CD4-positive, alpha-beta T cell treated with Interleukin-17A for 1 hour (primary cell): ENCODE measurements around the gene CHD6.

Experiments used
- DNase-seq: peaks from one replicate; pipeline ENCODE4 v3.0.0-alpha.2; 2020

Gene CHD6

DNA sequence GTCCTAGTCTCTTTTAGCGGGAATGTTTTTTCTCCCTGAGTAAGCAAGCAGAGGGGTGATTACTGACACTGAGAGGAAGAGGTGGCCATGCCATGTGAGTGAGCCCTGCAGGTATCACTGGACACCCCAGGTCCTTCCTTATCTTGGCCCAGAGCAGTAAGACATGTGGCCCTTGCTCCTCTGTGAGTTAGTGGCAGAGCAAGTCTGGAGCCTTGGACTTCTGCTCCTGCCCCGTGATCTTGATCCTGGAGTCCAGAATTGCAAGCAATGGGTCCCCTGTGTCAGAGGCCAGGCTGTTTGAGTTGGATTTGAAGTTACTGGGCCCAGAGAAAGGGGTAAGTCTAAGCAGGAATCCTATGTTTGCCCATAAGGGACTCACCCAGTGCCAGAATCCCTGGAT is 159.4 kb downstream of the CHD6 start:
- no peak for DNase-seq

DNA sequence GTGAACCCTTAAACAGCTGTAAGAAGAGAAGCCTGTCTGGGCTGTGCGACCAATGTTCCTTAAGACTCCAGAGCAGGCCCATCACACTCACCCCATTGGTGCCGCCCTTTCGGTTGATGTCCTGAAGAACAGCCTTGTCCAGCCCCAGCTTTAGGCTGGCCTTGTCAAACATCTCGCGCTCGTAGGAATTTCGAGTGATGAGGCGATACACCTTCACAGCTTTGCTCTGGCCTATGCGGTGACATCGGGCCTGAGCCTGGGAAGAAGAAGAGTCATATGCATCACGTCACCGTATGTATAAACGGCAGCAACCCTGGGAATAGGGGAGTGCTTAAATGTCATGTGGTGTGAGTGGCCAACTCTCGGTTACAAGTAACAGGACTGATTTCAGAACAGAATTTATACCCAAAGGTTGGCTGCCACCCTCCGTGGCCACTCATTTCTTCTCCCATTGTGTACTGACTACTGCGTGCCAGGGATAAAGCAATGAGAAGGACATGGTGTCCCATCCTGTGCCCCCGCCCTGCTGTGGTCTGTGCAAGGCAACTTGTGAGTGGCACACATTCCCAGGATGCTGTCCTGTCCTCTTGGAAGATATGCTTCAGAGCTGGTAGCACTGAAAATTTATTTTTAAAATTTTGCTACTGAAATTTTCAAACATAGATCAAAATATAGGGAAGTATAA is 160.9 kb downstream of the CHD6 start:
- no peak for DNase-seq

DNA sequence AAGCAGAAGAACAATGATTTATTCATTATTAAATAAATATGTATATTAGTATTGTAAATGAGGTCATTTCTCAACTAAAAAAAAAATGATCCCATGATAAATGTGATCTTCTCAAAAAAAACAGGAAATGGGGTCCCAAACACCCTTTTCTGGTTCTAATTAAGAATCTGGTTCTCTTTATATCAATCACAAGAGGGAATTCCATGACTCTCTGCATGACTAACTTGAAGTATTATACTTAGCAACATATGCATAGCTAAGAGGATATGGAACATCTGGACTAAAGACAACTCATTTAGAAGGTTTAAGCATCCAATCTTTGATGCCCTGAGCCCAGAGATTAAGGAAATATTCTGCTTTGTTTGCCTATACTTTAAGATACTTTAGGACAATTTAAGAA is 161.8 kb downstream of the CHD6 start:
- no peak for DNase-seq

DNA sequence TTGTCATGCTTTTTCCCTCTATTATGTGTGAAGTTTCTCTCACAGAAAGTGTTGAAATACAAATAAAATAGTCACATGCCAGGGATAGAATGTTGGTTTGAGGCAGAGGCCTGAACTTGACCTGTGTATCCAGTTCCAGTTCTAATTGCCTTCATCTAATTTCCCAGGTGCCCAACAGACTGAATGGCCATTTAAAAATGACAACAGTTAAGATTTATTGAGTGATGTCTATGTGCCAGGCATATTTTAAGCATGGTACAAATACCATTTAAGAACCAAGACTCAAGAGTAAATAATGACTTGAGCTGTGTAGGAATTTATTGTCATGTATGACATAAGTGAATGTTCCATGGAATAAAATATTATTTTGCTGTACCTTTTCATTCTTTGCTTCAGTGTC is 163.9 kb downstream of the CHD6 start:
- no peak for DNase-seq

DNA sequence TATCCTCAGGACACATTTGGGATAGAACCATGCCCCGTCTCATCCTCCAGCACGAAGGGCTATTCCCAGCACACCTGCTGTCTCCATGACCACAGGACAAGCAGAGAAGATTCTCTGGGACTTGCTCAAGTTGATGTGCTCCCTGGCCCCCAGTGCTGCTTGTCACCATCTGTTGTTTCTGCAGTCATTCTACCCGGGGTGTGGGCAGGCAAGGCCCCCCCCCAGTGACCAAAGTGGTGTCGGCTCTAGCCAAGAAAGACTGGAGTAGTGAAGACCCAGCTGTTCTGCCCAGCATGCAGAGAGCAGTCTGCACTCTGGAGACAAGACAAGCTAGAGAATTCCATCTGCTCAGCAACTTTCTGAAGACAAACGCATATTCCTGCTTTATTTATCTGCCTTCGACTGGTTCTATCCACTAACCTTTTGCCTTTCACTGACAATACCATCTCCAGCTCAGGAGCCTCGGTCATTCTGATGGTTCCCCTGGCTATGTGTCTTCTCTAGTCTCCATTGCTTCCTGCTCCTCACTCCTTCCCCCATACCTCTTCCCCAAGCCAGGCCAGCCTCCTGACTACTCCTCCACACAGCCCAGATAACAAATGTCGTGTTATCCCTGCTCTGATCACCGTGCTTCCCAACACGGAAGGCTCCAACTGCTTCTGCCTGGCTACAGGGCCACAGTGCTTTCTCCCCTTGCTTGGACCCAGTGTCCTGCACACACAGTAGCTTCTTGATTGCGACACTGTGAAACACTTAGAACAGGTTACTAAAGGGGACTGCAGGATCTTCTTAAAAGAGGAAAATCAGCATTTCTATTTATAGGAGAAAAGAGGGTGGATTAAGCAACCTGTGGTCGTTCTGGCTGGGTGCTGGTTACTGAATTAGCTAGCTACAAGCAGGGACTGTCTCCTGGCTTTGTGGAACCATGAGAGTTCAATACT is 164.9 kb downstream of the CHD6 start:
- no peak for DNase-seq

DNA sequence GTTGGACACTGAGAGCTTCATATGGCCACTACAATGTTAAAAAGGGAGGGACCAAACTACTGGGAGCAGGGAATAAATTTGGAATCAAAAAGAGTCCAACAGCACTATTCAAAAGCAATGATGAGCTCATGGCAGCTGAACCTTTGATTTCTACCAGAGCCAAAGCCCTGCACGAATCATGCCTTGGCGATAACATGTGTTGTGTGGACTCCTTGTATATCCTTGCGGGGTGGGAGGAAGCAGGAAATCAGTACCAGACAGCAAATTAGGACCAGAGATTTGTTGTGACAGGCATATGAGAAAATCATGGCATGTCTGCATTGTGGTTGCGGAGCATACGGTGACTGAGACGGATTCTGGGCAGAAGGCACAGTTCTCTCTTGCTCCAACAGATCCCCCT is 166.0 kb downstream of the CHD6 start:
- no peak for DNase-seq

DNA sequence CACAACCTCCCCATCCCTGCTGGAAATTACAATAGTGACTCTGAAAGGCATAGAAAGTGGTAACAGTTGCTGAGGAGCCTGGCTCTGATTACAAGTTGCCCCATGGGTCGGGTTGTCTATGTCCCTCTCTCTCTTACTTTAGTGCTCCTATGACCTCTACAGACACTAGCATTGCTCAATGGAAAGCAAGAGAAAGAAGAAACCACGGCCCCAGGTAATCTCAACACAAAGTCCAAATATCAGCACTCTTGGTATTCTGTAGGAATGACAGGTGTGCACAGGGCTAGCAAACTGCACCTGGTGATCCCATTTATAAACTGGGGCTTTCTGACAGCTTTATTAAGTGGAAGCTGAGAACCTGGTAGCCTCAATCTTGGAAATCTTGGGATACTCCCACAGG is 171.2 kb downstream of the CHD6 start:
- no peak for DNase-seq

DNA sequence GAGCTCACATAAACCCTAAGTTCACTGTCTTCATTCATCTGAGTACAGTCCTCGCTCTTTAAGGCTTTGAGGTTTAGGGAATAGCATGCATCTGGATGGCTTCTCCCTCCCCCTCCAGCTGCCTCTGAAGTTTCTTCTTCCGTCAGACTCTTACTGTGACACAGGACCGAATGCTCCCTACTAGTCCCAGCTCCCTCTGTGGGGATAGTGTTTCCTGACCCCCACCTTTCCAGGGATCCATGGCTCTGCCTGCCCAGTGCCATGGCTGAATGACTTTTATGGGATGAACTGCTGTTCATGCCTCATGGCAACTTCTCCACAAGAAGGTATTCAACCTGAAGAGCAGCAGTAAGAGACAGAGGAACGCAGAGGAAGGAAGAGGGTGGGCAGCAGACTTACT is 171.7 kb downstream of the CHD6 start:
- DNase-seq: no peak

DNA sequence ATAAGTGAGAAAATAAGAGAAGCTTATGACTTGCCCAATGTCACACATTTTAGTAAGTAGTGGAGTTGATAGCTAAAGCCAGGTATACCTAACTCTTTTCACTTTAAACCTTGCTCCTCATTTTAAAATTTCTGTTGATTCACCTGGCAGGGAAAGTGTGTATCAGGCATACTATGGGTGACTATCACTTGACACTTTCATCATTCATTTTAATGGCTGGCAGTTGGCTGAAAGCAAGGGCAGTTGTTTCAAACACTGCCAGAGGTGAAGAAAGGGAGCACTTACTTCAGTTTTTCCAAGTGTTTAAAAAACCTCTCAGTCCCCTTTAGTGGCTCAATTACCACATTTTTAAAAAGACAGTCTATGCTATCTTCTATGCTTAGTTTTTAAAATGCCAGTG is 173.4 kb downstream of the CHD6 start:
- no peak for DNase-seq

DNA sequence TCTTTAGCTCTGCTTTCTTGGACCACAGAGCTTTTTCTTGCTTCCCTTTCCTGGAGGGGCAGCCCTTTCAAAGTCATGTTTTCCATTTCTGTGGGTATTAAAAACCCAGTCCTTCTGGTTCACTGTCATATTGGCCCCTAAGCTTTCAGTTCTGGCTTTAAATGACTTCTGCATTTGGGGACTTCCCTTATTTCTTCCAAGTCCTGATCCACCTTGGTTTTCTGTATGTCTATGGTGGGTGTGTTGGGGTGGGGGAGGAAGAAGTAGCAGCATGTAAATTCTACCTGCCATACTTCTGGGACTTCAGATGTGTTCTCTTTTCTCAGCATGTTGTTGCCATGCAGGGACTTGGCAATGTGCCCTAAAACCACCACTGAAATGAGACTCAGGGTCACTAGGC is 174.5 kb downstream of the CHD6 start:
- no peak for DNase-seq

DNA sequence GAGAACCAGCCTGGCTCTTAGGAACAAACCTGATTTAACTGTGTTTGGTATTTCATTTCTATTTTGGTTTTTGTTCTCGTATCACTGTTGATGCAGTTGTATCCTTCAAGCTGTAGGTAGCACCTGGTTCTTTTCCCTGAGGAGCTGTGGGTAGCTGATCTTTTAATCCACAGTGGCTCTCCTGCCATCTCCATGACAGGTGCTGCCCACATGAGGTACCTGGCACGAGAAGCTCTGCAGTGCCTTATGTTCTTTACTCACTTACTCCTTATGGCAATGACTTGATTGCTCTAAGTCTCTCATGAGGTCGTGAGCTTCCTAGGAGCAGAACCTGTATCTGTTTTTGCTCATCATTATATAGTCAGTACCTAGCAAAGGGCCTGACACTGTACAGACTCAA is 177.3 kb downstream of the CHD6 start:
- no peak for DNase-seq

DNA sequence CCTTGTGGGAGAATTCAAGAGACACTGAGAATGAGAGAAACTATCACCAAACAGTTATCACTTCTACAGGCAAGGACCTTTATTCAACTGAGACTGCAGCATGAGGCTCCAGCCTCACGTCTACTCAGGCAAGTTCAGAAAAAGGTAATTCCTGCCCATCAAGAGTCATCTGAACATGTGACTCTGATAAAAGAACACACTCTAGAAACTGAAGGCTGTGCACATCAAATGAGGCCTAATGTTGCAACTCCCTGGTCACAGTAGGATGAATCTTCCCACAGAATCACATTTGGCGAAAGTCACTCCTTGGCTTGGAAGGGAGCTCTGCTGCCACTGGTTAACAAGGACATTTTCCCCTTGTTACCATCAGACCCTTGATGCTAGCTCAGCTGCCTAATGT is 180.3 kb downstream of the CHD6 start:
- DNase-seq: no peak

DNA sequence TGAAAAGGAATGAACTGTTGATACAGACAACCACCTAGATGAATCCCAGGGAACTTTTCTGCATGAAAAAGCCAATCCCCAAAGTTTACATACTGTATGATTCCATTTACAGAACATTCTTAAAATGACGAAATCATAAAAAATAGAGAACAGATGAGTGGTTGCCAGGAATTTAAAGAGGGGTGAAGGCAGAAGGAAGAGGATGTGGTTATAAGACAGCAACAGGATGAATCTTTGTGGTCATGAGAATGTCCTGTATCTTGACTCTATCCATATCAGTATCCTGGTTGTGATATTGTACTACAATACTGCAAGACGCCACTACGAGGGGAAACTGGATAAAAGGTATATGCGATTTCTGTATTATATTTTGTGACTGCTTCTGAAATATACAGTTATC is 181.5 kb downstream of the CHD6 start:
- DNase-seq: no peak

DNA sequence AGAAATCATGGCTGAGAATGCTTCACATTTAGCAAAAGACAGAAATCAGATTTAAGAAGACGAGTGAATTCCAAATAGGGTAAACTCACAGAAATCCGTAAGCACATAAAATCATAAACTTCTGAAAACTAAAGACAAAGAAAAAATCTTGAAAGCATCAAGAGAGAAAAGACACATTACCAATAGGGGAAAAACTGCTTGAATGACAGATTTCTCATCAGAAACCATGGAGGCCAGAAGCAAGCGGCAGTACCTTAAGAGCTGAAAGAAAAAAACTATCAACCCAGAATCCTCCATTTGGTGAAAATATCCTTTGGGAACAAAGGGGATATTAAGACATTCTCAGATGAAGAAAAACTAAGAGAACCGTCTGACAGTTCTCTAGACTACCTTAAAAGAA is 185.0 kb downstream of the CHD6 start:
- DNase-seq: no peak

DNA sequence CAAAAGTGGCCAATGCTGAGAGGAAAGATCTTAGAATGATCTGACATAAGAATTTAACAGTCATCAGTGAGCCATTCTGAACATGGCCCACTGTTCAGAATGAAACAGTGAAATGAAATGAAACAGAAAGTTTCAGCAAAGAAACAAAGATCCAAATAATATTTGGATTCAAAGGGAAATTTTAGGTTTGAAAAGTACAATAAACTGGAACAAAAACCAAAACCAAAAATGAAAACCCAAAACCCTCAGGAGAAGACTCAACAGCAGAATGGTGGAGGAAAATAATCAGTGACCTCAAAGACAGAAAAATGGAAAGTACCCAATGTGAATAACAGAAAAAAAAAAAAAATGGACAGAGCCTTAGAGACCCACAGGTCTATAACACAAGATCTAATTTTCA is 185.4 kb downstream of the CHD6 start:
- DNase-seq: no peak

DNA sequence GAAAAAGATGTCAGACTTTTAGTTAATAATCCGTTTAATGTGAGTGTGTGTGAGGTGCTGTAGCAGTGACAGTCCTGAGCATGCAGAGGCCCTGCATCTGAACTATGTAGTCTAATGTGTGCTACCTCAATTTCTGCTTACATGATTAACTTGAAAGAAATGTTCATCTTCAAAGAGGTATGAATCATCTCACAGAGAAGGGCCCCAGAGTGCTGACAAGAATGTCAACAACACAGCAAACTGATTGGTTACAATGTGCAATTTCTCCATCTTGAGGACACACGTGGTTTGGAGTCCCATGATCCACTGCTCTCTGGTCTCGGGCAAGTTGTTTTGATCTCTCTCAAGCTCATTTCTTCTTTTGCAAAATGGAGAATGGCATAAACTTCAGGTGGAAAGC is 189.9 kb downstream of the CHD6 start:
- peak; percentile 32 for DNase-seq

DNA sequence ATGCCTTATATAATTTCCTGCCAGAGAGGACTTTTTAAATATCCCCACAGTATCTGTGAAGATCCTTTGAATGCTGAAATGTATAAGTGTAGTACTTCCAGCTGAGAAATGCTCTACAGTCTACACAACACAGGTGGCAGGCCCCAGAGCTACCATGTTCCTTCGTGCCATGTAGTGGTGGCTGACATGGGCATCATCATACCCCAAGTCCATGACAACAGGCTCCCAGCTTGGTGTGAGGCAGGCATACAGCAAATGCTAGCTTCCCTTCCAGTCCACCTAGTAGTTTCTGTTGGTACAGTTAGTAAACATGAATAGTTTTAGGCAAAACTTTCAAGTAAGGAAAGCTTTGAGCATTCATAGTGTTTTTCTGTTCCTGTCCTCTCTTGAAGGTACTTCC is 190.3 kb downstream of the CHD6 start:
- DNase-seq: no peak

DNA sequence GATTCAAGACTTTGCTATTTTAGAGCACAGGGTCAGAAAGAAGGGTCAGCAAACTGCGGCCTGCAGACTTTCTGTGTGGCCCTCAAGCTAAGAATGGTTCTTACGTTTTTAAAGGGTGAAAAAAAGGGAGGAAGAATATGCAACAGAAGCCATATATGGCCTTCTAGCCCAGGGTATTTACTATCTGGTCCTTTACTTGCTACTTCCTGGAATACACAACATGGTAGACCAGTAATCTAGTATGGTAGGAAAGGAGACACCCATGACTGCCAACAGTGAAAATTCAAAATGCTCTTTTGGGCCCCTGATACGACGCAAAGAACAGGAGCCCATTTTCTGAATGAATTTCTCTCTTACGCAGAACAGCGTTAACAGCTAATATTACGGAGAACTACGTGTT is 191.2 kb downstream of the CHD6 start:
- no peak for DNase-seq

DNA sequence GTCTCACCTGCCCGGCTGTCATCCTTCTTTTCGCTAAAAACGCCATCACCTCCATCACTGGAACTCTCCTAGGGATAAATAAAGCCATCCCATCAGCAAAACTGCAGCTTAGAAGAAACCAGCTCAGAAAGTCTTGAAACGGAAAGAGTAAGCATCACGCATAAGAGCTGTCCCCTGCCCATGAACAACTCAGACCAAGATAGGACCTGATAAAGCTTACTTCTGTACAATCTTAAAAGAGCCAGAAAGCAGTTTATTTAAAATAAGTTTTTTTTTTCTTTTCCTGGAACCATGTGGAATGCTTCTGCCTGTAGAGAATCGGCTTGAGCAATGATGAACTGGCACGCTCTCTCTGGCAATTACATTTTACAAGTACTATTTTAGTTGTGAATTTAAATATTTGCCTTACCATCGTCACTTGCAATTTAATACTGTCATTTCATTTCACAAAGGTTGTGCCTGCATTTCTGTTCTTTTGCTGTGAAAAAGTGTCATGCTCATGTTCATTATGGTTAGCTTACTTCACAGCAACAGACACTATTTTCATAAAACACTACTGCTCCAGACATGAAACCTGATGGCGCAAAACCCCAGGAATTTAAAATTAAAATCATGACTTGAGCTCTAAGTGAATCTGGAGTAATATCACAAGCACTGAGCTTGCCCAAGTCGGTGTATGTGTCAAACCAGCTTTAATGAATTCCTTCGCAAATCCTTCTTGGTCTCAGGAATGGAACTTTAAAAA is 191.9 kb downstream of the CHD6 start:
- DNase-seq: no peak

DNA sequence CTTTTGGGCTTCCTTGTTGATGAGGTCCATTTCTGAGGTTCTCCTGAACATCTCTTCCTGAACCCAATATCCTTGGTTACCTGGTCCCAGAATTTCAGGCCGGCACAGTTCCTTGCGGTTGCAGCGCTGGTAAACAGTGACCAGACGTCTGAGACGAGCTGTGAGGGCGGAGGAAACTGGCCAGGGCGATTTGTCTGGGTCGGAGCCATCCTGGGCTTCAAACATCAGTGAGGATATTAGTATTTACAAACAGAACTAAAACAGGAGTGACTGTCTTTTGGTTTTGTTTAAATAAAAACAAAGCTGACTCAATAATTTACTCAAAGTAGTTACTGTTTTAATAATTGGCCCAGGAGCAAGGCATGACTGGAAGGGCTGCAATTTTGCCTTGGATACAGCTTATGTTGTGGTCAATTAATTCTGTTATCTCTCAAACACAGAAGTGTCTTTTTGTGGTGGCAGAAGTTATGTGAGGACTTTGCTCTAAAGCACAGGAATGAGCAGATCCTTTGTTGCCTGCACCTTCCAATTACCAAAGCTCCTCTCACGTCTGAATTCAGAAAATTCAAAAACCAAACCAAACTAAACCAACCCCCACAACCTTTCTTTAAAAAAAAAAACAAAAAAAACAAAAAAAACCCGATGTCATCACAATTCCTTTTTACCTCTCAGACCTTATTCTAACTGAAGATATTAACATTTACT is 192.8 kb downstream of the CHD6 start:
- DNase-seq: no peak

DNA sequence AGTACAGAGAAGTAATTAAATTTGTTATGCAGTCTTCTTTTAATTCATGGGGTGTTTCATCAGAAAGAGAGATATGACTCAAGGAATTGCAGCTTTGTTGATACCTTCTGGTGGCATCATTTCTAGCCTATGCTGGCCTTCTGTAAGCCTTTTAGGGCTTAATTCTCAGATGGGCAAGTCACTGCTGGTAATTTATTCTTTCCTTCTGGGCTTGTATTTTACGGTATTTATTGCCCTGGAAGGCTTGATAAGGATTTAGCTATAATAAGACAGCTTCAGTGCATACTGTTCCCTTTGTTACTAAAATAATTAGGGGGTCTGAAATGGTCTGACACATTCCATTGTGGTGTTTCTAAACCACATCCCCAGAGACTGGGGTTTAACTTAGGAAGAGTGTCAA is 193.6 kb downstream of the CHD6 start:
- DNase-seq: no peak

DNA sequence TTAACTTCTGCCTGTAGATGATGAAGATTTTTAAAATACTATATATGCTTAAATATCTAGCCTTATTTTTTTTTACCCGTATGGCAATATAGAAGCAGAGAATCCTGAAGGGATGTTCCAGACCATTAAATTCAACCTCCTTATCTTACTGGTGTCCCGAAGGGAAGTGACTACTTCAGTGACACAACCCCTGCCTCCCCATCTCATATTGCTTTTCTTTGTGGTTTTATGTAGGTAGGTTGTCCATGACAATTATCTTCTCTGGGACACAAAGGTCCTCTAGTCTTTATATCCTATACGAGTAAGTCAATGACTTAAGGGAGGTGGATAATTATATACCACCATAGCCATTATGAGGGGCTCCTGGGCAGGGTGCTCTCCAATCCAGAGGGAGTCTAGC is 194.2 kb downstream of the CHD6 start:
- DNase-seq: no peak

DNA sequence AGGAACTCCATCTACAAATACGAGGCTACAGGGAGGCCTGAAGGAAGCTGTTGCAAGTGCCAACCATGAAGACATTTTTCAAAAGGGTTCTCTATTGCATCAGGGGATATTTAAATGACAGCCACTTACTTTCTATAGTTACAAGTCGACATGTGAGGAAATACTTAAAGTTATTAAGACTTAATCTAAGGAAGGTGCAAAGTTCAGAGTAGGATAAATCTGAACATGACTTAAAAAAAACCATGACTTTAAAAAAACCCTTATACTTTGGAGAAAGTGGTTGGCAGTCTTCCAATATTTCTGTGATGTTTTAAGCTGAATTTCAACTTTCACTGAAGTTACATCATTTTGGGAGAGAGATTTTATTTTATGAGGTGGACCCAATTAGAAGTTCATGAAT is 195.2 kb downstream of the CHD6 start:
- DNase-seq: no peak
